ENCODE measurements around the gene GAP43.

Gene GAP43, protein sequence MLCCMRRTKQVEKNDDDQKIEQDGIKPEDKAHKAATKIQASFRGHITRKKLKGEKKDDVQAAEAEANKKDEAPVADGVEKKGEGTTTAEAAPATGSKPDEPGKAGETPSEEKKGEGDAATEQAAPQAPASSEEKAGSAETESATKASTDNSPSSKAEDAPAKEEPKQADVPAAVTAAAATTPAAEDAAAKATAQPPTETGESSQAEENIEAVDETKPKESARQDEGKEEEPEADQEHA

GRCh38 chr3:115623044-115623868, at the start of gene GAP43:
Gene GAP43, plus strand, starts transcription at chr3:115623510. Its CDS starts 180 bp downstream, at chr3:115623690.
- H3K4me3 ChIP-seq (ENCODE audit: low read depth, low read length): peak within 1 kb of the TSS; percentile 38
- TF ChIP-seq, protein P1, sequence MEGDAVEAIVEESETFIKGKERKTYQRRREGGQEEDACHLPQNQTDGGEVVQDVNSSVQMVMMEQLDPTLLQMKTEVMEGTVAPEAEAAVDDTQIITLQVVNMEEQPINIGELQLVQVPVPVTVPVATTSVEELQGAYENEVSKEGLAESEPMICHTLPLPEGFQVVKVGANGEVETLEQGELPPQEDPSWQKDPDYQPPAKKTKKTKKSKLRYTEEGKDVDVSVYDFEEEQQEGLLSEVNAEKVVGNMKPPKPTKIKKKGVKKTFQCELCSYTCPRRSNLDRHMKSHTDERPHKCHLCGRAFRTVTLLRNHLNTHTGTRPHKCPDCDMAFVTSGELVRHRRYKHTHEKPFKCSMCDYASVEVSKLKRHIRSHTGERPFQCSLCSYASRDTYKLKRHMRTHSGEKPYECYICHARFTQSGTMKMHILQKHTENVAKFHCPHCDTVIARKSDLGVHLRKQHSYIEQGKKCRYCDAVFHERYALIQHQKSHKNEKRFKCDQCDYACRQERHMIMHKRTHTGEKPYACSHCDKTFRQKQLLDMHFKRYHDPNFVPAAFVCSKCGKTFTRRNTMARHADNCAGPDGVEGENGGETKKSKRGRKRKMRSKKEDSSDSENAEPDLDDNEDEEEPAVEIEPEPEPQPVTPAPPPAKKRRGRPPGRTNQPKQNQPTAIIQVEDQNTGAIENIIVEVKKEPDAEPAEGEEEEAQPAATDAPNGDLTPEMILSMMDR (IDR thresholded peaks at IDR 0.05; ENCODE audit: low read depth, low read length): no peak

- TF ChIP-seq, protein P1 (IDR thresholded peaks at IDR 0.05; ENCODE audit: low read depth, low read length): no peak
- H3K4me3 ChIP-seq (ENCODE audit: low read depth, low read length): no peak overlapping the region
These were observed 46.9 kb upstream of the GAP43 start for GRCh38 chr3:115576325-115576875.

GRCh38 chr3:115577000-115577399, 46.3 kb upstream of the GAP43 start:
- TF ChIP-seq, protein P1 (IDR thresholded peaks at IDR 0.05; ENCODE audit: low read depth, low read length): no peak

DNA sequence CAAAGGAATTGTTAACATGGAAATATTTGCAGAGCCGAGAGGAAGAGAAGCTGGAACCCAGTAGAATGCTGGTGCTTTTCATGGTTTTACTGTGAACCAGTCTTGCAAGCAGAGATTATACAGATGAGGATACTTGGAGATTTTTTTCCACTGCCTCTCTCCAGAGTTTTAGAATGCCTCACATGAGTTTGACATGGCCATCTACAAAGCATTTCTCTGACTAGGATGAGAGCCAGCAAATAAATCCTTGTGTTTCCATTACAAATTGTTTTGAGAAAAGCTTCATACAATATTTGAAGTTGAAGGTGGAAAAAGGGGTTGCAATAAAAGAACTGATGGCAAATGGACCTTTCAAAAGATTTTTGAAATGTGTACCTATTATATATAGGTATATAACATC, 45.0 kb upstream of the GAP43 start:
- TF ChIP-seq, protein P1 (IDR thresholded peaks at IDR 0.05; ENCODE audit: low read depth, low read length): no peak
- no peak overlapping the region for H3K4me3 ChIP-seq (ENCODE audit: low read depth, low read length)

More at GRCh38 chr3:115577000-115577399, 46.3 kb upstream of the GAP43 start:
- H3K4me3 ChIP-seq (ENCODE audit: low read depth, low read length): no peak overlapping the region

GRCh38 chr3:115580566-115580965, 42.7 kb upstream of the GAP43 start:
- H3K4me3 ChIP-seq (ENCODE audit: low read depth, low read length): no peak overlapping the region
- TF ChIP-seq, protein P1 (IDR thresholded peaks at IDR 0.05; ENCODE audit: low read depth, low read length): no peak

- TF ChIP-seq, protein P1 (IDR thresholded peaks at IDR 0.05; ENCODE audit: low read depth, low read length): no peak
- no peak overlapping the region for H3K4me3 ChIP-seq (ENCODE audit: low read depth, low read length)
These were observed 41.8 kb upstream of the GAP43 start for GRCh38 chr3:115581362-115582135.
